ENCODE data around the gene TCEA2. TPM values are rescaled to one million over a fixed set of nuclear protein-coding genes. Genes with fewer than 3 reads are reported as not detected.

The TCEA2 gene
- total and polyA plus RNA-seq, 9 of the 15 experiments (the other 6 are each of a cell fraction or from before 2014, with no cell fraction given): 1.4 to 28.7 (median 5.4) TPM

- no peak overlapping the region for H2AFZ ChIP-seq (ENCODE audit: low read depth, low read length)
- intact Hi-C loops (cut with micrococcal nuclease): no loop called here
- H3K4me2 ChIP-seq (ENCODE audit: insufficient read depth, low read length): no peak overlapping the region
- H3K9me1 ChIP-seq (ENCODE audit: control insufficient read depth, insufficient read depth, low read length): peaks cover 4% of the 10 kb centered on the region
- ChIA-PET CTCF (ENCODE audit: low intra/inter-chr PET ratio) (no interaction called here), POLR2A (interaction anchor here (2.3 kb wide), 1 partner anchor 10 kb away, joined by 10 read pairs; no protein-coding TSS in a partner anchor)
- H3K79me2 ChIP-seq (ENCODE audit: control insufficient read depth, insufficient read depth, low read length): peaks cover 11% of the 10 kb centered on the region
- in situ Hi-C loops (cut with MboI): no loop called here
- H3K4me3 ChIP-seq: no peak overlapping the region
- no peaks in the 10 kb centered on the region for H3K9me3 ChIP-seq (replicated peaks; ENCODE audit: control insufficient read depth, insufficient read depth, low read depth, low read length)
- no peak overlapping the region for H3K9ac ChIP-seq (ENCODE audit: insufficient read depth in 1 of 2, low read depth in 2 of 2, low read length in 2 of 2)
- H3K27ac ChIP-seq (ENCODE audit: extremely low read depth, low read depth, low read length): no peak overlapping the region; the same call in 2 of the 3 replicates
- H3K4me1 ChIP-seq (replicated peaks in 1 of 2; ENCODE audit: control insufficient read depth in 2 of 2, insufficient read depth in 2 of 2, low read length in 2 of 2): peaks cover 36 to 81% of the 10 kb centered on the region in 2 experiments
- DNase-seq (ENCODE audit: extremely low read depth in 1 of 4, low spot score in 3 of 4) (no peak), ATAC-seq (no peak), FAIRE-seq (no peak)
- H4K20me1 ChIP-seq (replicated peaks; ENCODE audit: control insufficient read depth, insufficient read depth, low read length): no peaks in the 10 kb centered on the region
- no TSS peak for BruUV-seq (replicated peaks)
- no peaks in the 10 kb centered on the region for H3K27me3 ChIP-seq (ENCODE audit: control insufficient read depth in 2 of 2, insufficient read depth in 2 of 2, low read length in 2 of 2)
- H3K36me3 ChIP-seq (ENCODE audit: control insufficient read depth, insufficient read depth, low read length): peaks cover 12% of the 10 kb centered on the region; the same call in 1 of the 3 replicates
- TF ChIP-seq DMBX1 (CRISPR knock-in tag; IDR thresholded peaks at IDR 0.05; ENCODE audit: borderline replicate concordance) (no peak), ZBTB1 (CRISPR knock-in tag; IDR thresholded peaks at IDR 0.05; ENCODE audit: borderline replicate concordance, low read depth) (no peak), NUFIP1 (IDR thresholded peaks at IDR 0.05; ENCODE audit: partially characterized antibody) (no peak)
- WGBS (ENCODE audit: insufficient coverage, low coverage, missing lambda C conversion rate): 81% methylated on average over 9 of the region's 9 CpGs
These were observed 19.2 kb upstream of the TCEA2 start for GRCh38 chr20:64043768-64044167.

GRCh38 chr20:64044484-64045247 lies 18.3 kb upstream of the TCEA2 start:
- ATAC-seq (no peak), FAIRE-seq (peak; percentile 26)
- intact Hi-C loops (cut with micrococcal nuclease): no loop called here

More at GRCh38 chr20:64044484-64045247, 18.3 kb upstream of the TCEA2 start:
- H3K79me2 ChIP-seq (ENCODE audit: control insufficient read depth, insufficient read depth, low read length): peaks cover 12% of the 10 kb centered on the region
- no peaks in the 10 kb centered on the region for H3K9me3 ChIP-seq (replicated peaks; ENCODE audit: control insufficient read depth, insufficient read depth, low read depth, low read length)
- no peak for DNase-seq (ENCODE audit: extremely low read depth in 1 of 4, low spot score in 3 of 4)
- POLR2A ChIA-PET: interaction anchor here (2.3 kb wide), 1 partner anchor 9 kb away, joined by 10 read pairs; no protein-coding TSS in a partner anchor
- H3K9me1 ChIP-seq (ENCODE audit: control insufficient read depth, insufficient read depth, low read length): peaks cover 4% of the 10 kb centered on the region
- CTCF ChIA-PET (ENCODE audit: low intra/inter-chr PET ratio): no interaction called here
- 59% methylated on average over 11 of the region's 14 CpGs for WGBS (ENCODE audit: insufficient coverage, low coverage, missing lambda C conversion rate)
- H3K27me3 ChIP-seq (ENCODE audit: control insufficient read depth in 2 of 2, insufficient read depth in 2 of 2, low read length in 2 of 2): no peaks in the 10 kb centered on the region
- no peaks in the 10 kb centered on the region for H4K20me1 ChIP-seq (replicated peaks; ENCODE audit: control insufficient read depth, insufficient read depth, low read length)
- 0 out of 2 replicates have a peak overlapping the region, but pooled peaks have one; percentile 1 for H3K4me2 ChIP-seq (ENCODE audit: insufficient read depth, low read length)
- H3K4me1 ChIP-seq (replicated peaks in 1 of 2; ENCODE audit: control insufficient read depth in 2 of 2, insufficient read depth in 2 of 2, low read length in 2 of 2): peaks cover 31 to 76% of the 10 kb centered on the region in 2 experiments
- peak overlapping the region; percentile 19 to 84; a peak in 3 of 4 replicates for H3K9ac ChIP-seq (ENCODE audit: insufficient read depth in 1 of 2, low read depth in 2 of 2, low read length in 2 of 2)
- H3K4me3 ChIP-seq: no peak overlapping the region
- in situ Hi-C loops (cut with MboI): no loop called here
- peak overlapping the region; percentile 61; the same call in 1 of the 3 replicates for H3K27ac ChIP-seq (ENCODE audit: extremely low read depth, low read depth, low read length)
- H2AFZ ChIP-seq (ENCODE audit: low read depth, low read length): peak overlapping the region; percentile 77
- BruUV-seq (replicated peaks): no TSS peak
- TF ChIP-seq HDGF (IDR thresholded peaks at IDR 0.05) (0 out of 2 replicates have a peak, but pooled peaks have one; percentile 28), MAFK (IDR thresholded peaks at IDR 0.05; ENCODE audit: low read length) (0 out of 2 replicates have a peak, but pooled peaks have one; percentile 18), ZNF316 (IDR thresholded peaks at IDR 0.05) (peak; percentile 57), RBM25 (IDR thresholded peaks at IDR 0.05; ENCODE audit: low read depth, low read length, severe bottlenecking) (no peak), HDAC6 (IDR thresholded peaks at IDR 0.05; ENCODE audit: low read depth, low read length) (no peak), C11orf30 (IDR thresholded peaks at IDR 0.05; ENCODE audit: low read depth) (peak; percentile 75), NFE2 (IDR thresholded peaks at IDR 0.05; ENCODE audit: low read depth) (peak; percentile 31)
- peaks cover 12% of the 10 kb centered on the region; the same call in 1 of the 3 replicates for H3K36me3 ChIP-seq (ENCODE audit: control insufficient read depth, insufficient read depth, low read length)
